Measurements from ENCODE around the gene SFXN5. TPM values are rescaled to one million over a fixed set of nuclear protein-coding genes. Genes with fewer than 3 reads are reported as not detected.
A peak's percentile ranks its signal among the peaks of the same experiment; 100 is the strongest.

SFXN5 gene
- total RNA-seq, 1 experiment from 2014 or later, result 31.3 TPM

DNA sequence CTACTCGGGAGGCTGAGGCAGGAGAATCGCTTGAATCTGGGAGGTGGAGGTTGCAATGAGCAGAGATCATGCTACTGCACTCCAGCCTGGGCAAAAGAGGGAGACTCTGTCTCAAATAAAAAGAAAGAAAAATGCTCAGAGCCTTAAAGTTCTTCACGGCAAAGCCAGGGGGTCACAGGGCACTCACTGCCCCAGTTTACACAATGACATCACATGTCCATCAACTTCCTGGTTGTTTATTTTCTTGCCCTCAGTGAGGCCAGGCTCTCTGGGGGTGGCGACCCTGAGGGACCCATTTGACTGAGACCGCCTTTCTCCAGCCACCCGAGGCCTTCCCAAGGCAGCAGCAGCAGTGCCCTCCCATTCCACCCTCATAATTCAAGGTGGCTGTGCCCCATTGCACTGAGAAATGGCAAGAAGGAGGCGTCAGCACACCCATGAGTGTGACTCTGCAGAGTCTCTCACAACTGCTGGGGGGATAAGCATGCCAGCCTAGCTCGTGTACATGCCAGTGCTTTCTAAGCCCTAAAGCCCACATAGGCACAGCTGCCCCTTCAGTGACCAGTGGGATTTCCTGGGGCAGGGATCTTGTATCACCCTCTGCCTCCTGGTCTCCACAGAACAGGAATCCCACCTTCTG is 50.0 kb downstream of the SFXN5 start:
- no peaks in the 10 kb centered on the region for H3K9me3 Mint-ChIP-seq (ENCODE audit: unreplicated experiment)
- no peaks in the 10 kb centered on the region for H3K9me3 ChIP-seq
- TF ChIP-seq CTCF (IDR thresholded peaks at IDR 0.05; ENCODE audit: insufficient read depth in 1 of 2, low read depth in 1 of 2, low read length in 1 of 2, severe bottlenecking in 1 of 2, unreplicated experiment in 1 of 2), result no peak
- H3K36me3 ChIP-seq (ENCODE audit: control insufficient read depth, insufficient read depth, low read length), result peaks cover 1% of the 10 kb centered on the region
- intact Hi-C loops (cut with micrococcal nuclease; ENCODE audit: unreplicated experiment), result loop anchor here (1.0 kb wide), 1 partner anchor 11 kb away; no protein-coding TSS in a partner anchor
- POLR2A ChIA-PET, result no interaction called here
- DNase-seq, result no peak
- H3K4me3 Mint-ChIP-seq (ENCODE audit: unreplicated experiment), result no peak overlapping the region
- H3K4me1 Mint-ChIP-seq (ENCODE audit: low read depth, unreplicated experiment), result no peaks in the 10 kb centered on the region
- H3K36me3 Mint-ChIP-seq (ENCODE audit: insufficient read depth, unreplicated experiment), result peaks cover 6% of the 10 kb centered on the region
- H3K27me3 ChIP-seq (replicated peaks; ENCODE audit: control insufficient read depth, insufficient read depth, low read length), result no peaks in the 10 kb centered on the region
- CTCF ChIA-PET, result no interaction called here
- peak overlapping the region; percentile 66 for H3K27ac Mint-ChIP-seq (ENCODE audit: unreplicated experiment)
- no TSS peak for BruUV-seq (replicated peaks)
- H3K4me3 ChIP-seq (ENCODE audit: low read depth, low read length), result no peak overlapping the region
- H3K4me1 ChIP-seq, result peaks cover 16% of the 10 kb centered on the region
- H3K27me3 Mint-ChIP-seq (ENCODE audit: insufficient read depth, unreplicated experiment), result no peaks in the 10 kb centered on the region

- Mint-ChIP-seq H3K4me1 (ENCODE audit: low read depth, unreplicated experiment) (no peaks in the 10 kb centered on the region), H3K36me3 (ENCODE audit: insufficient read depth, unreplicated experiment) (peaks cover 6% of the 10 kb centered on the region), H3K27me3 (ENCODE audit: insufficient read depth, unreplicated experiment) (no peaks in the 10 kb centered on the region), H3K27ac (ENCODE audit: unreplicated experiment) (peak overlapping the region; percentile 66), H3K9me3 (ENCODE audit: unreplicated experiment) (no peaks in the 10 kb centered on the region), H3K4me3 (ENCODE audit: unreplicated experiment) (no peak overlapping the region)
- no peak overlapping the region for H3K4me3 ChIP-seq (ENCODE audit: low read depth, low read length)
- TF ChIP-seq CTCF (IDR thresholded peaks at IDR 0.05; ENCODE audit: insufficient read depth in 1 of 2, low read depth in 1 of 2, low read length in 1 of 2, severe bottlenecking in 1 of 2, unreplicated experiment in 1 of 2), result no peak
- POLR2A ChIA-PET, result no interaction called here
- no peaks in the 10 kb centered on the region for H3K9me3 ChIP-seq
- no TSS peak for BruUV-seq (replicated peaks)
- peaks cover 1% of the 10 kb centered on the region for H3K36me3 ChIP-seq (ENCODE audit: control insufficient read depth, insufficient read depth, low read length)
- H3K4me1 ChIP-seq, result peaks cover 16% of the 10 kb centered on the region
- intact Hi-C loops (cut with micrococcal nuclease; ENCODE audit: unreplicated experiment), result loop anchor here (1.0 kb wide), 1 partner anchor 11 kb away; no protein-coding TSS in a partner anchor
- H3K27me3 ChIP-seq (replicated peaks; ENCODE audit: control insufficient read depth, insufficient read depth, low read length), result no peaks in the 10 kb centered on the region
- peak in 1 of 2 experiments; percentile 28 for DNase-seq
- CTCF ChIA-PET, result no interaction called here
These were observed 50.7 kb downstream of the SFXN5 start for GRCh38 chr2:73020657-73021370.

- CTCF ChIA-PET, result no interaction called here
- H3K4me1 Mint-ChIP-seq (ENCODE audit: low read depth, unreplicated experiment), result no peaks in the 10 kb centered on the region
- H3K4me3 Mint-ChIP-seq (ENCODE audit: unreplicated experiment), result no peak overlapping the region
- no peak for TF ChIP-seq CTCF (IDR thresholded peaks at IDR 0.05; ENCODE audit: insufficient read depth in 1 of 2, low read depth in 1 of 2, low read length in 1 of 2, severe bottlenecking in 1 of 2, unreplicated experiment in 1 of 2)
- H3K4me3 ChIP-seq (ENCODE audit: low read depth, low read length), result no peak overlapping the region
- peak overlapping the region; percentile 66 for H3K27ac Mint-ChIP-seq (ENCODE audit: unreplicated experiment)
- H3K4me1 ChIP-seq, result peaks cover 16% of the 10 kb centered on the region
- no peaks in the 10 kb centered on the region for H3K27me3 Mint-ChIP-seq (ENCODE audit: insufficient read depth, unreplicated experiment)
- H3K9me3 ChIP-seq, result no peaks in the 10 kb centered on the region
- H3K9me3 Mint-ChIP-seq (ENCODE audit: unreplicated experiment), result no peaks in the 10 kb centered on the region
- POLR2A ChIA-PET, result no interaction called here
- DNase-seq, result no peak
- H3K36me3 ChIP-seq (ENCODE audit: control insufficient read depth, insufficient read depth, low read length), result peaks cover 1% of the 10 kb centered on the region
- intact Hi-C loops (cut with micrococcal nuclease; ENCODE audit: unreplicated experiment), result no loop called here
- no TSS peak for BruUV-seq (replicated peaks)
- peaks cover 2% of the 10 kb centered on the region for H3K36me3 Mint-ChIP-seq (ENCODE audit: insufficient read depth, unreplicated experiment)
- H3K27me3 ChIP-seq (replicated peaks; ENCODE audit: control insufficient read depth, insufficient read depth, low read length), result no peaks in the 10 kb centered on the region
These were observed 51.2 kb downstream of the SFXN5 start for GRCh38 chr2:73020306-73020656.

Measured in Caco-2 (cell line).